GM12875 (cell line): ENCODE measurements around the gene SLC36A4.

Source experiments
- H3K4me3 ChIP-seq: one replicate; pipeline ENCODE4 v1.5.1; 2011; ENCODE audit warnings: low read depth, low read length, control low read depth
- TF ChIP-seq, protein P1 (sequence below): IDR thresholded peaks from 2 replicates; pipeline ENCODE4 v1.5.1; 2011; ENCODE audit warnings: low read depth, mild to moderate bottlenecking, control low read depth, inconsistent platforms, low read length, moderate library complexity, borderline replicate concordance; ENCODE audit not compliant: insufficient read depth

Gene SLC36A4

DNA sequence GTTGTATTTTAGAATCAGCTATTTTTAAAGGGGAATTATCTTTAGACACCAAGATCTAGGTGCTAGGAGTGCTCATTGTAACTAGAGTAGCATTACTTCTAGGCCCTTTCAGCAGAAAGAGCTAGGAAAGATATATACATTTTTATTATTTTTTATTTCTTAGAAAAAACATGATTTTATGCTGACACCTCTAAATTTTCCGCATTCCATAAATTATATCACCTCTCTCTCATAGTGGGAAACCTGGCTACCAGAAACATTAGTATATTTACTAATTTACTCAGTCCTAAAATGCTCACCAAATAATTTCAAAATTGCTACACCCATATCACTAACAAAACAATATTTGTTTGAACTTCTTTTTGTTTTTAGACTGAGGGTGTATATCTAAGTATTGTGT, 32.1 kb upstream of the SLC36A4 start:
- no peak overlapping the region for H3K4me3 ChIP-seq
- TF ChIP-seq, protein P1, sequence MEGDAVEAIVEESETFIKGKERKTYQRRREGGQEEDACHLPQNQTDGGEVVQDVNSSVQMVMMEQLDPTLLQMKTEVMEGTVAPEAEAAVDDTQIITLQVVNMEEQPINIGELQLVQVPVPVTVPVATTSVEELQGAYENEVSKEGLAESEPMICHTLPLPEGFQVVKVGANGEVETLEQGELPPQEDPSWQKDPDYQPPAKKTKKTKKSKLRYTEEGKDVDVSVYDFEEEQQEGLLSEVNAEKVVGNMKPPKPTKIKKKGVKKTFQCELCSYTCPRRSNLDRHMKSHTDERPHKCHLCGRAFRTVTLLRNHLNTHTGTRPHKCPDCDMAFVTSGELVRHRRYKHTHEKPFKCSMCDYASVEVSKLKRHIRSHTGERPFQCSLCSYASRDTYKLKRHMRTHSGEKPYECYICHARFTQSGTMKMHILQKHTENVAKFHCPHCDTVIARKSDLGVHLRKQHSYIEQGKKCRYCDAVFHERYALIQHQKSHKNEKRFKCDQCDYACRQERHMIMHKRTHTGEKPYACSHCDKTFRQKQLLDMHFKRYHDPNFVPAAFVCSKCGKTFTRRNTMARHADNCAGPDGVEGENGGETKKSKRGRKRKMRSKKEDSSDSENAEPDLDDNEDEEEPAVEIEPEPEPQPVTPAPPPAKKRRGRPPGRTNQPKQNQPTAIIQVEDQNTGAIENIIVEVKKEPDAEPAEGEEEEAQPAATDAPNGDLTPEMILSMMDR, result no peak

GRCh38 chr11:93225662-93226061, 27.9 kb upstream of the SLC36A4 start:
- TF ChIP-seq, protein P1, result no peak
- H3K4me3 ChIP-seq, result no peak overlapping the region

- no peak overlapping the region for H3K4me3 ChIP-seq
- TF ChIP-seq, protein P1, result no peak
Observed at GRCh38 chr11:93221539-93221938, 23.7 kb upstream of the SLC36A4 start.

DNA sequence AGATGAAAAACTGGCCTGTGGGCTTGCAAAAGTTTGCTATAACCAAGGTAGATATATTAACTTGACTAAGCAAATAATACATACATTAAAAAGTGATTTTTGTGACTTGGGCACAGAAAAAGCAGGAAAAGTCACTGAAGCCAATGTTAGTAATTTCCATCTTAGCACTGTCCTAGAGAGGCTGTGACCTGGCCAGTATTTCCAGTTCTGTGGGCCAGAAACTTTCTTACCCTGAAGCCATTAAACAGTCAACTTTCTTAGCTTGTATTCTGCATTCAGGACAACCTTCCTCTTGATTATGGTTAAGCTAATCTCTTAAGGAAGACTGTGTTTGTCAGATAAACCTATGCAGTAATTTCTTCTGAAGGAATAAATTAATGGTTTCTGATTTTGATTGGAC, 22.3 kb upstream of the SLC36A4 start:
- no peak overlapping the region for H3K4me3 ChIP-seq
- TF ChIP-seq, protein P1, result no peak

- TF ChIP-seq, protein P1, result no peak
- no peak overlapping the region for H3K4me3 ChIP-seq
Observed at GRCh38 chr11:93219440-93219839, 21.6 kb upstream of the SLC36A4 start.

DNA sequence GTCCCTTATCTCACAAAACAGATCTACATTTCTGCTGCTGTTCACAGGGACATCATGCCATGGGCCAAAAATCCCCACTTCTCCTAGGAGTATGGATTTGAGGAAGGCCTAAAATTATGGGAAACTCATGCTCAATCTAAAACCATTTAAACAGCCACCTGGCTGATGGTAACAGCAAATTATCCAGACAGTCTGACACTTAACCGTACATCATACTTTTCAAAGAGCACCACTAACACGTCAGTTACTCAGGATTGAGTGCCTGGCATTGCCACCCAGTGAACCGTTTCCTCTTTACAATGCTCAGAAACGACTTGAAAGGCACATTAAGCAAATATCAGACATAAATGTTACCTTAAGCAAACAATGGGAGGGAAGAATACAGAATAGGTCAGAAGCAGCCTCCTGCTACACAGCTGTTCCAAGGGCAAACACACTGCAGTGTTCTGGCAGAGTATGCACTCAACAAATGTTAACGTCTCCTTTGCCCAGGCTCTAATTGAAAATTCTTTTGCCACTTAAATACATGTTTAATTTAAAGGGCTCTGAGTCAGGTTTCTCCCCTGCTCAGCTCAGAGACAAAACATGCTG, 18.8 kb upstream of the SLC36A4 start:
- no peak overlapping the region for H3K4me3 ChIP-seq
- TF ChIP-seq, protein P1, result no peak

DNA sequence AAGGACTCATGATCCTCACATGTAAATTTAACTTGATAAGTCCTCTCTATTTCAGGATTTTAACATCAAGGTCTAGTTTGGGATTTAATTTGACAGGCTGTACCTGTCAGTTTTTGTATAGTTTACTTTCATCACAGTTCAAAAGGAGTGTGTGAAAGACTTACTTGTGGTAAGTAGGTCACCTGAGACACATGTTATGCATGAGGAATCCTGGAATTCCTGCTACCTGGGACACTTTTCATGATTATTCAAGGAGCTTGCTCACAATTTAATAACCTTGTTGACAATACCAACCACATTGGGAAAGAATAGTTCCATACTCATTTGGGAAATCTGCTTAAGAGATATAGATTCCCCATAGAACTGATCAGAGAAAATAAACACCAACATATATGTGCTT, 15.8 kb upstream of the SLC36A4 start:
- no peak overlapping the region for H3K4me3 ChIP-seq
- TF ChIP-seq, protein P1, result no peak
